ENCODE results near the gene IKZF1.

The IKZF1 gene

DNA sequence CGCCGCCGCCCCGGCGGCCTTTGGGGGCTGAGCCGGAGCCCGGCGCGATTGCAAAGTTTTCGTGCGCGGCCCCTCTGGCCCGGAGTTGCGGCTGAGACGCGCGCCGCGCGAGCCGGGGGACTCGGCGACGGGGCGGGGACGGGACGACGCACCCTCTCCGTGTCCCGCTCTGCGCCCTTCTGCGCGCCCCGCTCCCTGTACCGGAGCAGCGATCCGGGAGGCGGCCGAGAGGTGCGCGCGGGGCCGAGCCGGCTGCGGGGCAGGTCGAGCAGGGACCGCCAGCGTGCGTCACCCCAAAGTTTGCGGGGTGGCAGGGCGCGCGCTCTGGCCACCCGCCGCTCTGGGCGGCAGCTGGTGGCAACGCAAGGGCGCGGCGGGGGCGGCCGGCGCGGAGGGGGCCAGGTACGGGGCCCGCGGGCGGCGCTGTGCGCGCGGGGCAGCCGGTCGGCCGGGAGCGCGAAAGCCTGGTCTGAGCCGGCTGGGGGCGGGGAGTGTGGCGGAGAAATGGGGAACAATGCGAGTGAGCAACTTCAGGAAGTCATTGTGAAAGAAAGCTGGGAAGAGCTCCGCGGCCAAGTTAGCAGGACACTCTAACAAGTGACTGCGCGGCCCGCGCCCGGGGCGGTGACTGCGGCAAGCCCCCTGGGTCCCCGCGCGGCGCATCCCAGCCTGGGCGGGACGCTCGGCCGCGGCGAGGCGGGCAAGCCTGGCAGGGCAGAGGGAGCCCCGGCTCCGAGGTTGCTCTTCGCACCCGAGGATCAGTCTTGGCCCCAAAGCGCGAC, at the start of gene IKZF1:
Gene IKZF1, plus strand, starts transcription at position 588 of the 782 bp plus-strand sequence. CDS start 14,346 bp downstream, outside the sequence.
- peak; percentile 95 for DNase-seq

DNA sequence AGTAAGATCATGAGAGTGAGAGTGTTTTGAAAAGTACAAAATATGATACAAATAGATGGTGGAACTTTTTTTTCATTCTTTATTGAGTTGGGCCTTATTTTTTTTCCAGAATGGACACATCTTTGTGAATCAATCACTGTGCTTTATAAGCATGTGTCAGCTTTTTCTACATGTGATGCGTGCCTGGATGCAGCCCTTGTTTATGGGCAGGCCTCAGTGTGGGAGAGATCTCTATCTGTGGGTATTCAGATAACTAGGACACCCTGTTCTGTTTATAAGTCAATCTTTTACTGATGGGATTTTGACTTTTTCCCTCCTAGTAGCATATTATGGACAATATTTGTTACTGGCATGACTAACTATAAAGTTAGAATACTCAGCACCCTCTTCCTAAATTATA, 42.9 kb upstream of the IKZF1 start:
- DNase-seq, result peak; percentile 57

DNA sequence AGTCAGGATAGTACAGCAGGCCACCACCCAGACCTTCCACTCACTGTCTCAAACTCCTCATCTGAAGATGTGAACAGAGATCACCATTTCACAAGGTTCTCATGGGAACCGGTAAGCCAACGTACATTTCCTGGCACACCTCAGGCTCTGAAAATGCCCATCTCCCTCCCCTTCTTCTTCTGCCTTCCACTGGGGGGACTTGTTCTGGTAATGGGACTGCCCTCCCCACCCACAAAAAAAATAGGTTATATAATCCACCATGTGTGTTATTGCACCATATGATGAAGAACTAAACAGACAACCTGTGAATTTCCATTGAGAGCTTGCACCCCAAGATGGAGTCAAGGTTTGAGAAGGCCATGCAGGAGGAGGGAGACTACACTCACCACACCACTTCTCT, 42.1 kb upstream of the IKZF1 start:
- no peak for DNase-seq

DNA sequence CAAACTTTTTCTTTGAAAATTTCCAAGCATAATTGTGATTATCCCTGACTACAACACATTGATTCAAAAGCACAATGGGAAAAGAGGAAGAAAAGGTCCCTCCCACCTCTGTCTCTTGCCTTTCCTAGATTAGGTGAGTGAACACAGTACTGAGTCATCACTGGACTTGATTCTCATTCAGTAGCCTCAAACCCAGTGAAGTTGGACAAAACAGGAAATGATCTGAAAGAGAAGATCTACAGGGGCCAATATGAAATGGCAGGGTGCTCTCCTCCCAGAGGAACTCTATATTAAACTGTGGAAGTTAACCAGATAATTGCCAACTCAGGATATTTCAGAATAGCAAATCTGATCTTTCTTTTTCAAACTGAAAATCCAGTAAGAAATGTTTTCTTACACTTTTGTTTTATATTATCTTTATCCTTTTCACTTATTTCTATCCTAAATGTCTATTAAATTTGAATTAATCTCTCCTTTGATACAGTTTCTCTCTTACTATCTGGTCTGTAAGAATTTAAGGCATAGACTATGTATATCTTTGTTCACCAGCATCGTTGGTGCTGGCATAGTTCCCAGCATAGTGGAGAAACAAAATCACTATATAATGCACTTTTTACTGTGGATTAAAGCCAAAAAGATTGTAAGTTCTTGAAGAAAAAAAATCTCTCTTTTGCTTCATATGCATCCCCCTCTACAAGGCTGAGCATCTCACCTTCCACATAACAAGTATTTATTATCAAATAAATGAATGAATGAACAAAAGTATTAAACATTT, 41.4 kb upstream of the IKZF1 start:
- peak; percentile 75 for DNase-seq

DNA sequence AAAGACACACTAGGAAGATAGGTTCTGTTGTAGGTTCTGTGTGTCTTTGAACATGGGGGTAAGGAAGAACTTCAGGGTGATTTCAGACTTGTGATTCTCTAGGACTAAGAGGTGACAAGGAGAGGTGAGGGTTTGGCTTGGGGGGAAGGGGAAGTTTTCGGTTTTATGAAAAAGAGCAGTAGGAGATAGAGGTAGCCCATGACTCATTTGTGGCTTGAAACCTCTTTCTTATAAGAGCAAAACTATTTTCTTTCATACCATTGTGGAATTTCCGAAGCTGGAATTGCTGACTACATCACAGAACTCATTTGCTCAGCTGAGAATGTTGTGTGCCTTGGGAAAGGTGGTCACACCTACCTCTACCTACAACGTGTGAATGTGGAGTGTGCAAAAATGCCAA, 39.6 kb upstream of the IKZF1 start:
- peak; percentile 46 for DNase-seq

DNA sequence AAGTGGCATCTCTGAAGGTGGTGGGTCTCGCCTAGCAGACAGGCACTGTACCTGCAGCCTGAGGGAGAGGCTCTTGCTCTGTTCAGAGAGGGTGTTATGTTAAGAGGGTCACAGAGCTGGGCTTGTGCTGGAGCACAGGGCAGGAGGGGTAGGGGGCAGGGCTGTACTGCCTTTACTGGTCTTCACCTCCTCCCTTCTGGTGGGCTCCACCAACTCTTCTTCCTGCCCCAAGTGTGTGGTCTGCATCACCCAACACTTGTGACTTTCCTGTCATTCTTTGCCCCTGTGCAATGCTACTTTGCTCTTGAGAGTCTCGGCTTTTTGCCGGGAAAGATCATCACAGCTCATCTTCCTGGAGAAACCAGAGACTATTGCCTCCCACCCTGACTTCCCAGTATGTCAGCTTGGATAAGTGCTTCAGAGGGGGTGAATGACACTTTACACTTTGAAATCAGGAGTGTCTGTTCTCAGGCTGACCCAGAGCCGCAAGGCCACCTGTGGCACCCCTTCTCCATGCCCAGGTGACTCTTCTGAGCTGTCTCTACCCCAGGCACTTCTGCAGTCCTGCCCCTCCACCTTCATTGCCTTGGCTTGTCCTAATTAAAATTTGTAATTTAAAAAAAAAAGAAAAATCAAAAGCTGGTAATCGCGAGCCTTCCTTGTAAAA, 38.4 kb upstream of the IKZF1 start:
- no peak for DNase-seq

DNA sequence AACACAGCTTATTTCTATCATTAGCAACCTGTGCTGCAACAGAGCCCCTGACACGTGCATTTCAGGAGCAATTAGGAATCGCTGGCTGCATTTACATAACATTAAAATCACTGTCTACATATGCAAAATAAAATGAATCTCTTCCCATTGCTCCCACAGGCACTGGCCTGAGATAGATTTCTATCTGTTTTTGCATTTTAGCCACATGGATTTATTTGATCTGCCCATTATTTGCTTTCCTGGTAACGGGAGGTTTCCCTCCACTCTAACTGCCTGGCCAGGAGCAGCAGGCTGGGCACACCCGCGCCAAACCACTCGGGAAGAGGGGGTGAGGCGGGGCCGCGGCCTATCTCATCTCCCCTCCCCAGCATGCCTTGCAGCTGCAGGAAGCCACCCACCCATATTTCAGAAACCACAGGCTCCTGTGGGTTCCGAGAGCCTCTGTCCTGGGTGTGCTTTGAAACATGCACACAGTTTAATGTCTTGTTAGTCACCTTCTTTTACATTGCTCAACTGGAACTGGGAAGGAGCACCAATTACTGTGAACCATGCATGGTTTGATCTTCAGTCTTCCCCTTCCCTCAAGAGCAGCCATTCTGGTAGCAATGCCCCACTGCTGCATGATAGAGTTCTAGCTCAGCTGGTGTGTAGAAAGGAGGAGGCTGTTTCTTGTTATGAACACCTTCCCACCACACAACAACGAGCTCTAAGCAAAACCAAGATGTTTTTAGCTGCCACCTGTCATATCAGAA, 37.7 kb upstream of the IKZF1 start:
- peak; percentile 95 for DNase-seq

DNA sequence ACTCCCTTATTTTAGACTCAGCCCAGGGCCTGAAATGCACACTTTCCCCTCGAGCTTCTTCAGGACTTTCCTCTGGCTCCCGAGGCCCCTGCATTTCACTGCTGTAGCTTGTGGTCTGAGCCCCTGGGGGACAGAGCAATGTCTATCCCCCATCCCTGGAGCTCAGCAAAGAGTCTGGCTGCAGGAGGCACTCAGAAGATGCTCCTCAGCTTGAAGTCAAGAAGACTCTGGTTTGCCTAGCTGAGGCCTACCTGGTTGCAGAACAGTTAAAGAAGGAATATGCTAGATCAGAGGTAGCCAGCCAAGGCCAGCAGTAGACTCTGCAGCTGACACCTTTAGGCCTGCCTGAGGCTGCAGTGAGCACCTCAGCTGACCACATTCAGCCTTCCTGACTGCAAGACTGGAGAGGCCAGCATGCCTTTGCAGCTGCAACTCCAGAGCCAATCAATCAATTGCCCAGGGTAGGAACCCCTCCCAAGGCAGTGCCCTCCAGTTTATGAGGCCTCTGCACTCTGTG, 36.9 kb upstream of the IKZF1 start:
- DNase-seq, result peak; percentile 13

DNA sequence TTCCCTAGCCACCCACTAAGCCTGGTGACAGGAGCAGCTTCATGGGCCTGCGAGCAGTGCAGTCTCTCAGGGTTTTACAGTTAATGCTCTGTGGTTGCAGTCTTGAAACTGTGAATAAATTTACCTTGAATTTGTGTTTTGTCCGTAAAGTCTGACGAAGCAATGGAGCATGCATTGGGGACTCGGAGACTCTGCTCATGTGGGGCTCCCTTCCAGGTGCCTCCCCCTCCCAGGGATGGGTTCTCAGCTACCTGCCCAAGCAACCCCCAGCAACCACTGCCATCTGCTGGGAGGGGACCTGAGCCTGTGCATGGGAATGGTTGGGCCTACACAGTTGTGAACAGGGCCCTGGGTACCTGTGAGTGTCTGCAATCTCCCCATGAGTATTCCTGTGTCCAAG, 36.3 kb upstream of the IKZF1 start:
- no peak for DNase-seq

DNA sequence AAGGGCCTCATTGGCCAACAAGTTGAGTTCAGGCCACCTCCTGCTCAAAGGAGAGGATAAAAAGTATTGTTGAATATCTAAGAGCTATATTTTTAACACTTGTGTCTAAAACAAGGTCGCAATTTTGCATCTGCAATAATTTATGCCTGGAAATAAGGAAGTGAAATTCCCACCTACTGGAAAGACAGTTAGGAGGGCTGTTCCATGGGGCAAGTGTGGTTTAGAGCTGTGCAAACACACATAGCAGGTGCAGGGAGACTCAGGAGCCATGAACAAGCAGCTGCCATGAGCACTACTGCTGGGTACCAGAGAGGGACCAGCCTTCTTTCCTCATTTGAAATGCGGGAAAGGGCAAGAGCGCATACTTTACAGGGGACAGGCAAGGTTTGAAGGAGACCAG, 35.5 kb upstream of the IKZF1 start:
- DNase-seq, result no peak

DNA sequence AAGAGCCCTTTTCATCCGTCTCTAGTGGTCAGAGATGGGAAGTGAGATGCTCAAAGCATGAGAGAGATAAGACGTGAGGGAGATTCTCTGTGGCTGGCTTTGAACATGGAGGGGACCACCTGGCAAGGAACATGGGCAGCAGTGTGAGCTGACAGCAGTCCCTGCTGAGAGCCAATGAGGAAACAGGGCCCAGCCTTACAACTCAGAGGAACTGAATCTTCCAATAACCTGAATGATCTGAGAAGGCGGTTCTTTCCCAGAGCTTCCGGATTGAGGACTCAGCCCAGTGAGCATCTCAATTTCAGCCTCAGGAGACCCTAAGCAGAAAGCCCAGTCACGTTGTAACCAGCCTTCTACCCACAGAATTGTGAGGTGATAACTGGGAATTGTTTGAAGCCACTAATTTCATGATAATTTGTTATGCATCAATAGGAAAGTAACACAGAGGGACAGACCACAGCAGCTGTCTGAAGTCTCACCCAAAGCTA, 33.9 kb upstream of the IKZF1 start:
- peak; percentile 43 for DNase-seq

DNA sequence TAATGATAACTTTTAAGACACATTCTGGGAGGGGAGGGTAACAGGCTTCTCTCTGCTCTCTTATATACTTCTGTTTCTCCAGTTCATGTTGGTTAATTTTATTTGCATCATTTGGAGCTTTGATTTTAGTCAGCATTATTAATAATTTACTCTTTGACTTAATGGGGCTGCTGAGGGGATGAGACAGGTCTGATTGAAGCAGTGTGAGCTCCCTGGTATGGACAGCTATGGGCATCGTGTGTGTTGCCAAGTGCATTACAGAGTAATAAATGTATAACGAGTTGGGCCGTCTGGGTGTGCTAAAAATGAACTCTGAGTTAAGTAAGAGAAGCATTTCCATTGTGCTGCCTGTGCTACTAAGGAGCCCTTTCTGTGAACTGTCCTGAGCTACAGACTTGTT, 31.7 kb upstream of the IKZF1 start:
- no peak for DNase-seq

DNA sequence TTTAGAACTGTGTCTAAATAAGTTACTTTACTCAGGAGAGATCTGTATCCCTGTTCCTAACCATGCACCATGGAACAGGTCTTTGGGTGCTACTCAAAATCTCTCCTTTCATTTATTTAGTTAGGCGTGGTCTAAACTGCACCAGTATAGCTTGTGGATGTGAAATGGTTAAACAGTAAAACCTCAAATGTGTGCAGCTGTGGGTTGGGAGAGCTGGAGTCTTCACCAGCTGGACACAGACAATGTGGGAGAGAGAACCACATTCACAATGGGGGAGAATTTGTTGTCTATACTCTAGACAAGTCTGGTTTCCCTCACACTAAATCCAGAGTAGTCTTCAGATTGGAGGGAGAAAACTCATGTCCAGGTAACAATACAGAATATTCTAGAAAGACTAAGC, 31.2 kb upstream of the IKZF1 start:
- peak; percentile 14 for DNase-seq

DNA sequence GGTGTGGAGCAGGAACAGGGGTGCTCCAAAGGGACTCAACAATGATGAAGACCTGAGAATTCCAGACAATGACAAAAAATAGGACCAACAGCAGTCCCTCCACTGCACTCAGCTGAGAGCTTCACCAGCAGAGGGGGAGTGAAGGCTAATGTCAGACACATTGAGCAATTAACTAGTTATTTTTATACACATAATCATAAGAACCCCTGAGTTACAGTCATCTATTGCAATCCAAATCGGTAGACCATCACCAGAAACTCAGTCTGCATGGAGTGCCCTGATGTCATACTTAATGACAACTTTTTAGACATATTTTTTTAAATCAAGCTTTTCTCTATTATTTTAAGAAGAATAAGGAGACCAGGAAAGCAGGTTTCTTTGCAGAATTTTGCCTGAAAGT, 30.6 kb upstream of the IKZF1 start:
- DNase-seq, result peak; percentile 16

DNA sequence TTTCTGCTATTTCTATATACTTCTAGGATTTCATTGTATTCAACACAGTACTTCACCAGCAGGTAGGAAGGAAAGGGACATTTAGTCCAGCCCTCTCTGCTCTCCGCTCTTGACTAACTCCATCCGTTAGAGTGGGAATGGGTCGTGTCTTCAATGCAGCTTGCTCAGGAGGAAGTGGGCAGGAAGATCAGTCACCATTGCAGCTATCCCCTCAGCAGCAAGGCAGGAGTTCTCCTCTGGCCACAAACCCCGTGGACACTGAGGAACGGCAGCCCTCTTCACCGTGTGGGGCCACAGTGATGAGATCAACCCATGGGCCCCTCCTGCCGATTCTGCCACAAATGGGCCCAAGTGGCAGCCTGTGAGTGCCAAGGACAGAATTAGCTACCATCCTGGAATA, 30.2 kb upstream of the IKZF1 start:
- peak; percentile 29 for DNase-seq

DNA sequence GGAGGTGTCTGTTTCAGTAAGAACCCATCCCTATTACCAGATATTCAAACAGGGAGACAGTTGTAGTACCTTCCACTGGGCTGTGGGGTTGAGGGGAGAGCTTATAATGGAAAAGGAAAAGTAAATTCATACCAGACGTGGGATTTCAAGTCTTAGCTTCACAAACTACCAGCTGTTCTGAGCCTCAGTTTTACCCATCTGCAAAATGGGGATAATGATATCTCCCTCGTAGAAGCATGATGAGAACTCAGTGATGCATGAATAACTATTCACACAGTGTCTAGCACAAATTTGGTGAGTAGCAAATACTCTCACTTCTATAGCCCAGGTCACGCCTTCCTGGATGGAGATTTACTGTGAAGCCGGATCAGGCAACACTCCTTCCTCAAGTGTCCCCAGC, 29.1 kb upstream of the IKZF1 start:
- no peak for DNase-seq

DNA sequence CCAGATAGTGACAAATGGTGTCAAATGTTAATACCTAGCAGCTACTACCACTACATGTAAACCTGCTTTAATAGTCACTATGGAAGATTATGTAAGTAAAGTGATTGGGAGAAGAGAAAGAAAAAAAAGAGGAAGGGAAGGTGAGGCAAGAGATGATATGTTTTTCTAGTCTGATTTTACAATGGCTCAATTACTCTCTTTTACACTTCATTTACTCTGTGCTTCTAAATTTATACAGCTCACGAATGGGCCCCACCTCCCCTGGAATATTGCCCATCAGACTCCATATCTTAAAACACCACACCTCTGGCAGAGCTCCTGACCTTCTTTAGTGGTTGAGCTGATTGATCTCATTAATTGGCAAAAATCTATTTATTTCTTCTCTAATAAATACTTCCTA, 28.0 kb upstream of the IKZF1 start:
- DNase-seq, result peak; percentile 70

DNA sequence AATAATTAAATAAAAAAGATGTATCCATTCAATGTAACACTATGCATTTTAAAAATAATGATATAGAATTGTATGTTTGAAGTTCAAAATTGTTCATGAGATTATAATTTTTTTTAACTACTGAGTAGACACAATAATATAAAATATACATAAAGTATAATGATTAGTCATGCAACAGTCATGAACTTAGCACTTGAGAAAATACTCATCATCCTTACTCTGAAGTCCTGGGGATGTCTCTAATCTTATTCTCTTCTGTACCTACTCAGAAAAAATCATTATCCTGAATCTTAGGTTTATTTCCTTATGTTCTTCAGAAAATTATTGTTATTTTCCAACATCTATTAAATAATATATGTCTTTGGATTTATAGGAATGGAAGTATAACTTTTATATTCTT, 26.4 kb upstream of the IKZF1 start:
- no peak for DNase-seq

DNA sequence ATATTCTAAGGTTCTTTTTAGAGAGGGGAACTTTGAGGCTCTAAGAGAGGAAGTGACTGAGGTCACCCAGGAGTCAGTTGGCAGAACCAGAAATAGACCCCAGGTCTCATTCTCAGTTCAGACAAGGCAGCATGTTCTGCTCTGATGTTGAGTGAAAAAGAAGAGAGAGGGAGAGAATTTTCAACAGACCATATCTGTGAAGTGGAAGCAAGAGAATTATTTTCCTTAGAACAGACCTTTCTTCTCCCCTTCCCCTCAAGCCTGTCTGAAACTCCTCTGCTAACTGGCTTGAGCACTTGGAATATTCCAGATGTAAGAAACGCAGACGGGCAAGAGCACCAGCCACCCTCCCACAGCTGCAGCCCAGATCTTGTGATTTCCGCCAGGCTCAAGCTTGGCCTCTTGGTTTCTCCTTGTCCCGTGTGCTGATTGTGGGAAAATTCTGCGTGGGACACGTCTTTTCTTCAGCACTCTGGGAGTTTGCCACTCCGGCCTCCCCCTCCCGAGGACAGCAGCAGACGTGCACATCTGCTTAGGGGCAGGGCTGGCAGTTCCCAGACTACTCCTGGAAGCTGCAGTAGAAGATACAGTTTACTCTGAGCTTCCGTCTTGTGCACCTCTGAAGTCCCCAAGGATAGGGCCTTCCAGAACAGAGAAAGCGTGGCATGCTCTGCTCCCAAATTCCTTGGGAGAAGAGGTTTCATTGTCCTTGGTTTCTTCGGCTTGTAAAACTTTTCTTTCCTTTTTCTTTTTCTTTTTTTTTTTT, 22.7 kb upstream of the IKZF1 start:
- DNase-seq, result peak; percentile 64

DNA sequence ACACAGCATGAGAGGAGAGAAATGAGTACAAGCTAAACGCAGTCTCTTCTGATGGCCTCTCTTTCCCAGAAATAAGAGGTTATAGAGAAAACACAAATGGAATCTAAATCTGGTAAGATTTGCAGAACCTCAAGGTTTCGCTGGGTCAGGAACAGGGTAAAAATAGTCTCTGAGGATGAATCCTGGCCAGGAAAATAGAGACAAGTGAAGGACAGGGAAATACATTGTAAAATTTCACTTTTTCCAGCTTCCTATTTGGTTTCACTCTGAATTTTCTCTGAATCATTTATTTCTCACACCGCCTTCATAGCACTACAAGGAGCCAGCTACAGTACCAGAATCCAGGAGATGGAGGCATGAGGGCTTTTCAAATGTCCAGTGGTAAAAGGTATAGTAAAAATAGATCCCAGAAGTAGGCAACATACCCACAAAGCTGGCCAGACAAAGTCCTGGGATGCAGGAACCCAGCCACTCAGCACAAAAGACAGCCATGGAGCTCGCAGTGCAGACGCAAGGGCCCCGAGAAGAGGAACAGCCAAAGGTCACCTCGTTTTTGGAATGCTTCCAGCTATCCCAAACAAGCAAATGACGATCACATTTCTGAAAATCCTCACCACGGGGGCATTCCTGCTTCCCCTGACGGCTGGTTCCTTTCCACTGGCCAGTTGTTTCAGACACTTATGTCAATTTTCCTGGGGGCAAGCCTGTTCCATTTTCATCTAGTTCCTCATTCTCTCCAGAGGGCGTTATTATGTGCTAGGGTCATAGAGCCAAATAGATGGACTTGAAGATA, 21.5 kb upstream of the IKZF1 start:
- DNase-seq, result no peak

DNA sequence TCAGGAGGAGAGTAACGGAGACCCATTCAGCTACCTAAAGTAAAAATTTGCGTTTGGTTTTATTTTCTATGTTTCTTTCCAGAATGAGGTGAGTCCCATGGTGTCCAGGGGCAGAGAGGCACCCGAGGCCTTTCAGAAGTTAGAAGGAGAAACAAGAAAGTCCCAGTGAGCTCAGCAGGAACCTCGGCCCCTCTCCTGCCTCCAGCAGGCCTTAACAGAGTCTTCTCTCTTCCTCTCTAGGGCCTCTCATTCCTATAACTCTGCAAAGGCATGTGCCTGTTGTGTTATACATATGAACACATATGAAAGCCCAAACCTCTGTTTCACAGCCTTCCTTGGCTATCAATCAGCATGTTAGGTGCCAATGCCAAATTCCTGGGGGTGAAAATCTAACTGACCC, 20.8 kb upstream of the IKZF1 start:
- no peak for DNase-seq

Measured in hematopoietic multipotent progenitor cell treated with erythropoietin and hydrocortisone succinate and interleukin-3 and kit ligand, for 4 days (in vitro differentiated cells).